SK-N-MC (cell line): Measurements from ENCODE around the gene C1QTNF9B.

Experiments used
- EZH2 ChIP-seq: fragments of 200-600 bp; sonication (generic); IDR thresholded peaks from one replicate; pipeline ENCODE4 v1.6.1; 2017; ENCODE audit warnings: antibody characterized with exemption
- POLR2AphosphoS5 ChIP-seq: IDR thresholded peaks from 2 replicates; pipeline ENCODE4 v1.6.1; 2012; ENCODE audit warnings: mild to moderate bottlenecking, low read depth, low read length, borderline replicate concordance

GRCh38 chr13:23898101-23898500 is 799 bp upstream of the C1QTNF9B start:
- TF ChIP-seq POLR2AphosphoS5 (no peak), EZH2 (no peak)
